PC-9 (cell line): ENCODE measurements around the gene PRDM10.

Experiments used
- CTCF ChIP-seq: fragments of 200-600 bp; sonication (generic); conservative IDR thresholded peaks from 2 replicates; pipeline ENCODE4 v1.6.1; 2017; ENCODE audit warnings: mixed run types, antibody characterized with exemption, mild to moderate bottlenecking, moderate library complexity
- EZH2 ChIP-seq: fragments of 200-600 bp; sonication (generic); IDR thresholded peaks from 2 replicates; pipeline ENCODE4 v1.8.0; 2017; ENCODE audit warnings: antibody characterized with exemption, low read depth

DNA sequence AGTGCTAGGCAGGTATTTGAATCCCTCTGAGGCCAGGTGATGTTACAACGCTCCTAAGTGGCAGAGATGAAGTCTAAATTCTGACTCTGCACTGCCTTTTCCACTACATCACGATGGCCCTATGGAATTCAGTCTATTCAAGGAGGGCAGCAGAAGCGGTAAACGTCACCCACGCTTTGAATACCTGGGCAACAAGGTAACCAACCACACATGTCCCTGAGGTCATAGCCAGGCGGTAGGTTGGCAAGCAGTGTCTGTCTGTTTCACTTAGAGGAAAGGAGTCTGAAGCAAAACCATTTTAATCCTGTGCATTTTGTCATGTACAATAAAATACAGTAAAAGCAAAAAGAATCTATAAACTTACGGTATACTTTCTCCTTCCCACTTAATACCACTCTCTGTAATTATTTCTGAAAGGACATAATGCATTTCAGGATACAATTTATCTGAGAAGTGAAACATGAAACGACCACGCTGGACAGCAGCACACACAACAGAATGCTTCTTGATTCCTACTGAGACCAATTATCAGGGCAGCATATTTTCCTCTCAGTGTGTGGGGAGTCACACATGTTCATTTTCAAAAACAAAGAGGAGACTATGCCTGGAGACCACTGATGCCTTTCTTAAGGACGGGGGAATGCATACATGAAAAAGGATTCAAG, 51.3 kb downstream of the PRDM10 start:
- TF ChIP-seq EZH2, result no peak
- no peak for TF ChIP-seq CTCF
